ENCODE results near the gene ANKRD11. TPM values are rescaled to one million over a fixed set of nuclear protein-coding genes. Genes with fewer than 3 reads are reported as not detected.

ANKRD11 gene
- total RNA-seq, 1 experiment from 2014 or later, result 297 TPM

- peaks cover 59% of the 10 kb centered on the region for H3K4me1 Mint-ChIP-seq (ENCODE audit: low read depth, unreplicated experiment)
- no peak overlapping the region for H3K4me3 Mint-ChIP-seq (ENCODE audit: unreplicated experiment)
- H3K27me3 Mint-ChIP-seq (ENCODE audit: insufficient read depth, unreplicated experiment), result no peaks in the 10 kb centered on the region
- H3K9me3 ChIP-seq, result no peaks in the 10 kb centered on the region
- no peaks in the 10 kb centered on the region for H3K27me3 ChIP-seq (replicated peaks; ENCODE audit: control insufficient read depth, insufficient read depth, low read length)
- ChIA-PET CTCF (no interaction called here), POLR2A (interaction anchor here (0.6 kb wide), 1 partner anchor 226 kb away, joined by 3 read pairs; no protein-coding TSS in a partner anchor)
- peaks cover 41% of the 10 kb centered on the region for H3K4me1 ChIP-seq
- TF ChIP-seq CTCF (IDR thresholded peaks at IDR 0.05; ENCODE audit: insufficient read depth in 1 of 2, low read depth in 1 of 2, low read length in 1 of 2, severe bottlenecking in 1 of 2, unreplicated experiment in 1 of 2), result no peak
- no peaks in the 10 kb centered on the region for H3K36me3 ChIP-seq (ENCODE audit: control insufficient read depth, insufficient read depth, low read length)
- H3K9me3 Mint-ChIP-seq (ENCODE audit: unreplicated experiment), result no peaks in the 10 kb centered on the region
- no peak overlapping the region for H3K4me3 ChIP-seq (ENCODE audit: low read depth, low read length)
- peak overlapping the region; percentile 21 for H3K27ac Mint-ChIP-seq (ENCODE audit: unreplicated experiment)
- no TSS peak for BruUV-seq (replicated peaks)
- peaks cover 52% of the 10 kb centered on the region for H3K36me3 Mint-ChIP-seq (ENCODE audit: insufficient read depth, unreplicated experiment)
- DNase-seq, result no peak
- intact Hi-C loops (cut with micrococcal nuclease; ENCODE audit: unreplicated experiment), result no loop called here
Observed at GRCh38 chr16:89442990-89443726, 47.2 kb downstream of the ANKRD11 start.

GRCh38 chr16:89442588-89442987 lies 47.8 kb downstream of the ANKRD11 start:
- no peaks in the 10 kb centered on the region for H3K9me3 ChIP-seq
- no peaks in the 10 kb centered on the region for H3K36me3 ChIP-seq (ENCODE audit: control insufficient read depth, insufficient read depth, low read length)
- H3K4me1 ChIP-seq, result peaks cover 47% of the 10 kb centered on the region
- ChIA-PET CTCF (no interaction called here), POLR2A (no interaction called here)
- no TSS peak for BruUV-seq (replicated peaks)
- Mint-ChIP-seq H3K4me1 (ENCODE audit: low read depth, unreplicated experiment) (peaks cover 62% of the 10 kb centered on the region), H3K36me3 (ENCODE audit: insufficient read depth, unreplicated experiment) (peaks cover 58% of the 10 kb centered on the region), H3K4me3 (ENCODE audit: unreplicated experiment) (no peak overlapping the region), H3K27ac (ENCODE audit: unreplicated experiment) (peak overlapping the region; percentile 21), H3K27me3 (ENCODE audit: insufficient read depth, unreplicated experiment) (no peaks in the 10 kb centered on the region), H3K9me3 (ENCODE audit: unreplicated experiment) (no peaks in the 10 kb centered on the region)
- no peak for DNase-seq
- no peaks in the 10 kb centered on the region for H3K27me3 ChIP-seq (replicated peaks; ENCODE audit: control insufficient read depth, insufficient read depth, low read length)
- intact Hi-C loops (cut with micrococcal nuclease; ENCODE audit: unreplicated experiment), result no loop called here
- no peak for TF ChIP-seq CTCF (IDR thresholded peaks at IDR 0.05; ENCODE audit: insufficient read depth in 1 of 2, low read depth in 1 of 2, low read length in 1 of 2, severe bottlenecking in 1 of 2, unreplicated experiment in 1 of 2)
- H3K4me3 ChIP-seq (ENCODE audit: low read depth, low read length), result no peak overlapping the region

- POLR2A ChIA-PET, result no interaction called here
- intact Hi-C loops (cut with micrococcal nuclease; ENCODE audit: unreplicated experiment), result no loop called here
- Mint-ChIP-seq H3K36me3 (ENCODE audit: insufficient read depth, unreplicated experiment) (peaks cover 50% of the 10 kb centered on the region), H3K4me1 (ENCODE audit: low read depth, unreplicated experiment) (peaks cover 53% of the 10 kb centered on the region), H3K9me3 (ENCODE audit: unreplicated experiment) (no peaks in the 10 kb centered on the region), H3K27ac (ENCODE audit: unreplicated experiment) (peak overlapping the region; percentile 3), H3K4me3 (ENCODE audit: unreplicated experiment) (no peak overlapping the region), H3K27me3 (ENCODE audit: insufficient read depth, unreplicated experiment) (no peaks in the 10 kb centered on the region)
- CTCF ChIA-PET, result no interaction called here
- no peaks in the 10 kb centered on the region for H3K27me3 ChIP-seq (replicated peaks; ENCODE audit: control insufficient read depth, insufficient read depth, low read length)
- peaks cover 33% of the 10 kb centered on the region for H3K4me1 ChIP-seq
- TF ChIP-seq CTCF (IDR thresholded peaks at IDR 0.05; ENCODE audit: insufficient read depth in 1 of 2, low read depth in 1 of 2, low read length in 1 of 2, severe bottlenecking in 1 of 2, unreplicated experiment in 1 of 2), result no peak
- no peak overlapping the region for H3K4me3 ChIP-seq (ENCODE audit: low read depth, low read length)
- H3K36me3 ChIP-seq (ENCODE audit: control insufficient read depth, insufficient read depth, low read length), result no peaks in the 10 kb centered on the region
- DNase-seq, result no peak
- H3K9me3 ChIP-seq, result no peaks in the 10 kb centered on the region
- BruUV-seq (replicated peaks), result no TSS peak
Observed at GRCh38 chr16:89439659-89440058, 50.7 kb downstream of the ANKRD11 start.

All from Caco-2 (cell line).